Muscle layer of duodenum (tissue), 2 donors: ENCODE data around the gene SDK1.

Source experiments
- H3K27ac ChIP-seq: one replicate; pipeline ENCODE4 v1.7.0; 2013; ENCODE audit warnings: mild to moderate bottlenecking, low read length
- H3K27me3 ChIP-seq: one replicate; pipeline ENCODE4 v1.7.0; 2013; ENCODE audit warnings: low read depth, mild to moderate bottlenecking, control low read depth, low read length
- H3K36me3 ChIP-seq, 2 donors: one replicate each; pipeline ENCODE4 v1.7.0; 2013; ENCODE audit warnings: low read length in 2 of 2, control low read depth in 1 of 2, mild to moderate bottlenecking in 1 of 2; ENCODE audit not compliant: insufficient read depth in 2 of 2, control insufficient read depth in 1 of 2
- H3K4me1 ChIP-seq, 2 donors: one replicate each; pipeline ENCODE4 v1.7.0; 2013; ENCODE audit warnings: low read length in 2 of 2, mild to moderate bottlenecking in 2 of 2, control low read depth in 1 of 2, moderate library complexity in 1 of 2; ENCODE audit not compliant: insufficient read depth in 2 of 2, control insufficient read depth in 1 of 2
- H3K4me3 ChIP-seq, 2 donors: one replicate each; pipeline ENCODE4 v1.7.0; 2013; ENCODE audit warnings: low read length in 2 of 2, low read depth in 1 of 2, mild to moderate bottlenecking in 1 of 2
- H3K9me3 ChIP-seq, 2 donors: one replicate each; pipeline ENCODE4 v1.7.0; 2013; ENCODE audit warnings: low read length in 2 of 2, control low read depth in 1 of 2, mild to moderate bottlenecking in 1 of 2; ENCODE audit not compliant: control insufficient read depth in 1 of 2
- donor health status: healthy.

The SDK1 gene

GRCh38 chr7:3294432-3295100 is 6.5 kb upstream of the SDK1 start:
- Histone ChIP-seq H3K27me3 (no peaks in the 10 kb centered on the region), H3K36me3 (no peaks in the 10 kb centered on the region), H3K9me3 (peaks cover 0 to 5% of the 10 kb centered on the region in 2 donors), H3K4me1 (no peaks in the 10 kb centered on the region), H3K27ac (no peak overlapping the region), H3K4me3 (no peak overlapping the region)

GRCh38 chr7:3297105-3297819 is 3.8 kb upstream of the SDK1 start:
- no peak overlapping the region for H3K4me3 ChIP-seq
- H3K4me1 ChIP-seq = peaks cover 0 to 7% of the 10 kb centered on the region in 2 donors
- H3K9me3 ChIP-seq = no peaks in the 10 kb centered on the region
- H3K27me3 ChIP-seq = no peaks in the 10 kb centered on the region
- no peaks in the 10 kb centered on the region for H3K36me3 ChIP-seq
- H3K27ac ChIP-seq = no peak overlapping the region

DNA sequence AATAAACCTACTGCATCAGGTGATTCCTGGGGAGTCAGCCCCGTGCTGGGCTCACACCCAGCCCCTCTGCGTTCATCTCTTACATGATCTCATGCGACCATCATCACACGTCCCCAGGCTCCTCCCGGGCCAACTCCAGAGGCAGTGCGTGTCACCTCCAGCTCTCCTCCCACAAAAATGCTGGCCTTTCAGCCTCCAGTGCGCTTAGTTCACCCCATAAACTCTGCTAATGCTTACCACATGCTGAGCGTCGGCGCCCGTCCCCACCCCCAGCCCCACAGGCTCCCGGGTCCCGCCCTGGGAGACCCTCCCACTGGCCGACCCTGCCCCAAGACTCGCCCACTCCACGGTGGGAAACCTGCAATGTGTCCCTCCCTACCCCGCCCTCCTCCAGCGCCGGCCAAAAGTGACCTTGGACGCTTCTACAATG is 816 bp upstream of the SDK1 start:
- Histone ChIP-seq H3K36me3 (no peaks in the 10 kb centered on the region), H3K27ac (no peak overlapping the region), H3K27me3 (no peaks in the 10 kb centered on the region), H3K4me1 (peaks cover 0 to 10% of the 10 kb centered on the region in 2 donors), H3K4me3 (peak overlapping the region in 1 of 2 donors; percentile 66), H3K9me3 (no peaks in the 10 kb centered on the region)

- H3K4me3 ChIP-seq = no peak overlapping the region
Measured at GRCh38 chr7:3301449-3301731, 338 bp downstream of the SDK1 start.

GRCh38 chr7:3301831-3302618 is 973 bp downstream of the SDK1 start:
- no peaks in the 10 kb centered on the region for H3K27me3 ChIP-seq
- no peaks in the 10 kb centered on the region for H3K36me3 ChIP-seq
- peaks cover 0 to 10% of the 10 kb centered on the region in 2 donors for H3K4me1 ChIP-seq
- peak overlapping the region; percentile 72 to 77 for H3K4me3 ChIP-seq
- no peaks in the 10 kb centered on the region for H3K9me3 ChIP-seq
- no peak overlapping the region for H3K27ac ChIP-seq

More at GRCh38 chr7:3301449-3301731, 338 bp downstream of the SDK1 start:
- Histone ChIP-seq H3K36me3 (no peaks in the 10 kb centered on the region), H3K27ac (no peak overlapping the region), H3K4me1 (peaks cover 0 to 10% of the 10 kb centered on the region in 2 donors), H3K27me3 (no peaks in the 10 kb centered on the region), H3K9me3 (no peaks in the 10 kb centered on the region)

- Histone ChIP-seq H3K9me3 (no peaks in the 10 kb centered on the region), H3K4me1 (peaks cover 0 to 10% of the 10 kb centered on the region in 2 donors), H3K4me3 (peak overlapping the region; percentile 72 to 77), H3K27ac (no peak overlapping the region), H3K36me3 (no peaks in the 10 kb centered on the region), H3K27me3 (no peaks in the 10 kb centered on the region)
Measured at GRCh38 chr7:3302681-3303320, 1.7 kb downstream of the SDK1 start.

DNA sequence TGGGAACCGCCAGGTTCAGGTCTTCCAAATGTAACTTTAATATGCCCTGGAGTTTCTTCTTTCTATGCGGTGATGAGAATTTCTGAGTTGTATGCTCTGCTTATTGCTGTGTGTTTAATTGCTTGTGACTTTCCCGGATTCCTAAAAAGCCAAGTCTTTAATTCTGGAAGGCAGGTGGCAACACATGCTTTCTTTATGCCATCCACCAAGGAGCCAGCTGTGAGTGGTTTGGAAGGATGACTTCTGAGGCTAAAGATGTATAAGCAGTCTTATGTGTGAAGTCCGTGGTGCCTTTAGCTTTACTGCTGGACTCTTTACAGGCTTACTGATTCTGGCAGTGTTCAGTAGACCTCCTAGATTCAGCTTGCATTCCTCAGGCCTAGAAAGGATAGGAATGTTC is 3.1 kb downstream of the SDK1 start:
- no peaks in the 10 kb centered on the region for H3K9me3 ChIP-seq
- H3K27ac ChIP-seq = no peak overlapping the region
- H3K4me3 ChIP-seq = no peak overlapping the region
- H3K4me1 ChIP-seq = peaks cover 0 to 10% of the 10 kb centered on the region in 2 donors
- no peaks in the 10 kb centered on the region for H3K27me3 ChIP-seq
- no peaks in the 10 kb centered on the region for H3K36me3 ChIP-seq

DNA sequence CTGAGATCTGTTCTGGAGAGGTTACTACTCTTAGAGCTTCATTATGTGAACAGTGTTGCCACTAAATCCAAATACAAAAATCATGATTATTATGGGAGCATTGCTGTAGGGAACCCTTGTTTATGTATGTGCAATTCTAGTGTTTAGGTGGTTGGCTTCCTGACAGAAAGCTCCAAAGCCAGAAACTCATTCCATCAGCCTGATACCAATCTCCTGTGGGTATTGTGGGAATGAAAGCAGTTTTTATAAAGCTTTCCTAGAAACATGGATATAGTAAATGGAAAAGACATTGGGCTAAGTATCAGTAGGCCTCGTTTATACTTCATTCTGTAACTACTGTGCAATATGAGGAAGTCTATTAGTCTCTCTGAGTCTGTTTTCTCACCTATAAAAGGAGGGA is 6.4 kb downstream of the SDK1 start:
- H3K4me1 ChIP-seq = peaks cover 0 to 3% of the 10 kb centered on the region in 2 donors
- peaks cover 3% of the 10 kb centered on the region for H3K27me3 ChIP-seq
- H3K9me3 ChIP-seq = no peaks in the 10 kb centered on the region
- H3K36me3 ChIP-seq = no peaks in the 10 kb centered on the region
- H3K27ac ChIP-seq = no peak overlapping the region
- no peak overlapping the region for H3K4me3 ChIP-seq

GRCh38 chr7:3309140-3309539 is 8.1 kb downstream of the SDK1 start:
- Histone ChIP-seq H3K9me3 (no peaks in the 10 kb centered on the region), H3K4me1 (no peaks in the 10 kb centered on the region), H3K4me3 (no peak overlapping the region), H3K36me3 (no peaks in the 10 kb centered on the region), H3K27me3 (peaks cover 3% of the 10 kb centered on the region), H3K27ac (no peak overlapping the region)

- no peak overlapping the region for H3K27ac ChIP-seq
- no peaks in the 10 kb centered on the region for H3K4me1 ChIP-seq
- H3K9me3 ChIP-seq = no peaks in the 10 kb centered on the region
- peaks cover 3% of the 10 kb centered on the region for H3K27me3 ChIP-seq
- no peaks in the 10 kb centered on the region for H3K36me3 ChIP-seq
- no peak overlapping the region for H3K4me3 ChIP-seq
Measured at GRCh38 chr7:3309956-3310355, 8.9 kb downstream of the SDK1 start.

DNA sequence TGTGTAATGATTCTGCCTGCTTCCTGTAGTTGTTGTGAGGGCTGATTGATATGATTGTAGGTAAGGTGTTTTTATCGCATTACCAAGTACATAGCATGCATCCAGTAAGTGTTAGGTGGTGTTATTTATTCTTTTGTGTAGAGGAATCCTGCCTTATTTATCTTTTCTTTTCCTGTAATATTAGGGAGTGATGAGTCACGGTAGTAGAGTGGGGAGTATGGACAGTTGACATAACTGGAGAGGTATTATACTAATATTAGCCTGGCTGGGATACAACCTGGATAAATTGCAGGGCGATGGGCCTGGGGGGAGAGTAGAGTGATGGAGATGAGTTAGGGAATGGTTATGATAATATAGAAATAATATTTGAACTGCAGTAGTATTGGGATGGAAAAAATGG is 9.8 kb downstream of the SDK1 start:
- H3K36me3 ChIP-seq = no peaks in the 10 kb centered on the region
- H3K9me3 ChIP-seq = no peaks in the 10 kb centered on the region
- H3K4me1 ChIP-seq = no peaks in the 10 kb centered on the region
- H3K27ac ChIP-seq = no peak overlapping the region
- H3K27me3 ChIP-seq = peaks cover 3% of the 10 kb centered on the region
- H3K4me3 ChIP-seq = no peak overlapping the region
